Hindlimb muscle (tissue), 1 donor: ENCODE measurements around the gene IL23A. TPM values are rescaled to one million over a fixed set of nuclear protein-coding genes. Genes with fewer than 3 reads are reported as not detected.
A peak's percentile ranks its signal among the peaks of the same experiment; 100 is the strongest.
"Not testable (repeated sequence)": the region's sequence is repeated elsewhere in the genome, so short reads cannot be mapped to it uniquely, and the experiment has no call there.

Experiments
- DNase-seq: peaks from one replicate; pipeline ENCODE4 v3.0.0-alpha.2; 2013
- polyA plus RNA-seq: library from polyadenylated mRNA; unstranded; fragments of 120-200 nt; gene quantifications from one replicate; pipeline ENCODE4 v1.2.1, GENCODE V29; 2013; ENCODE audit not compliant: insufficient read length

IL23A gene
- polyA plus RNA-seq, 1 donor, result 0.52 TPM

- DNase-seq, result no peak
Observed at GRCh38 chr12:56326533-56326932, 12.2 kb upstream of the IL23A start.

- no peak for DNase-seq
Observed at GRCh38 chr12:56330936-56331490, 7.7 kb upstream of the IL23A start.

- no peak for DNase-seq
Observed at GRCh38 chr12:56332512-56333196, 6.0 kb upstream of the IL23A start.

GRCh38 chr12:56333197-56333678 is 5.4 kb upstream of the IL23A start:
- DNase-seq, result no peak

- DNase-seq, result peak; percentile 97
Observed at GRCh38 chr12:56333679-56334489, 4.8 kb upstream of the IL23A start, which contains the start of gene PAN2. TSS of gene PAN2 (minus strand) at chr12:56334000. CDS start at chr12:56333094, 906 bp downstream.

GRCh38 chr12:56334490-56334793 is 4.2 kb upstream of the IL23A start:
- DNase-seq, result no peak

- not testable (repeated sequence) for DNase-seq
Observed at GRCh38 chr12:56335527-56335926, 3.2 kb upstream of the IL23A start.

GRCh38 chr12:56336361-56337167 is 2.1 kb upstream of the IL23A start:
- DNase-seq, result no peak

- no peak for DNase-seq
Observed at GRCh38 chr12:56337753-56338251, 882 bp upstream of the IL23A start.

- no peak for DNase-seq
Observed at GRCh38 chr12:56339158-56339422, 406 bp downstream of the IL23A start.

GRCh38 chr12:56341616-56342015 is 2.9 kb downstream of the IL23A start:
- no peak for DNase-seq

GRCh38 chr12:56342290-56342689 is 3.6 kb downstream of the IL23A start:
- DNase-seq, result not testable (repeated sequence)

GRCh38 chr12:56346675-56347074 is 8.0 kb downstream of the IL23A start:
- no peak for DNase-seq

- not testable (repeated sequence) for DNase-seq
Observed at GRCh38 chr12:56347255-56347654, 8.6 kb downstream of the IL23A start.

- no peak for DNase-seq
Observed at GRCh38 chr12:56348776-56349175, 10.1 kb downstream of the IL23A start.

- DNase-seq, result no peak
Observed at GRCh38 chr12:56350662-56351061, 12.0 kb downstream of the IL23A start.

- no peak for DNase-seq
Observed at GRCh38 chr12:56351325-56351724, 12.6 kb downstream of the IL23A start.

GRCh38 chr12:56358836-56359532 is 20.3 kb downstream of the IL23A start:
- peak; percentile 20 for DNase-seq

GRCh38 chr12:56359851-56360767 is 21.4 kb downstream of the IL23A start, which contains the start of gene STAT2:
TSS of gene STAT2 (minus strand) at chr12:56360107. CDS start at chr12:56356571, 3,536 bp downstream.
- DNase-seq, result peak; percentile 99

GRCh38 chr12:56361487-56362129 is 22.9 kb downstream of the IL23A start:
- no peak for DNase-seq
